Suppressor macrophage (primary cell): ENCODE data around the gene PLEKHA7.

Experiments
- DNase-seq, 4 experiments: peaks; one replicate each; pipeline ENCODE4 v3.0.0-alpha.2; 2020 to 2022

PLEKHA7 gene

DNA sequence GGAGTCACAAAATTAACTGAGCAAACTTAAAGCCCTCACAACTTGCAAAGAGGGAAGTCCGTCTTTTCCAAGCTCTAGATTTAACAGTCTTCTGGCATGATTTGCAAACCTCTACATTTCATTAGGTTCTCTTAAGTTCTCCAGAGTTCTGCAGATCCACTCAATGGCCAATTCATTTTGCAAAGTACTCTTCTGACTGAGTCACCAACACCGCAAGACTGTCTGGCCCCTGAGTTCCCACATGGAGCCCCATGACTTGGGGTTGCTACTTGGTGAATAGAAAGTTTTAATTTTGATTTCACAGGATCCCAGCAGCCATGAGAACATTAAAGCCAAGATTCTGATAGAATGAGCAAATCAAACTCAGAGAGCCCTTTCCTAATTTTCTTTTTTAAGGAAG is 134.5 kb downstream of the PLEKHA7 start:
- peak in 2 of 4 experiments; percentile 11 to 31 for DNase-seq

DNA sequence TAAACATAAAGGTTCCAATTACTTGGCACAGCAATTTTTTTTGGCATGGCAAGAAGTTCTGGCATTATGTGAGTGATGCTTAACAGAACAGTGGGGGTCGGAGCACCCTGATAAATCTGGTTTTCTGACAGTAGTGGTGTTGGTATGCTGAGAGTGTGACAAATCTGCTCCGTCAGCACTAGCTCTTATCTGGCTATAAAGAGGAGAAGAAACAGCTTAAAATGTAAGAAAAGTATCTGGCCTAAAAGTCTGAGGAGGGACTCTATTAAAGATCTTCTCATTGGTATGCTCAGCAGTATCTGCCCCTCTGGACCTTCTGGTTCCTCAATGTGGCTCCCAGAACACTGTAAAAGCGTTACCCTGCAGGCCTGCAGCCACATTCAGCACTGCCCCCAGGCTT is 137.4 kb downstream of the PLEKHA7 start:
- DNase-seq, result no peak

- DNase-seq, result no peak
Measured at GRCh38 chr11:16876053-16876752, 138.0 kb downstream of the PLEKHA7 start.

DNA sequence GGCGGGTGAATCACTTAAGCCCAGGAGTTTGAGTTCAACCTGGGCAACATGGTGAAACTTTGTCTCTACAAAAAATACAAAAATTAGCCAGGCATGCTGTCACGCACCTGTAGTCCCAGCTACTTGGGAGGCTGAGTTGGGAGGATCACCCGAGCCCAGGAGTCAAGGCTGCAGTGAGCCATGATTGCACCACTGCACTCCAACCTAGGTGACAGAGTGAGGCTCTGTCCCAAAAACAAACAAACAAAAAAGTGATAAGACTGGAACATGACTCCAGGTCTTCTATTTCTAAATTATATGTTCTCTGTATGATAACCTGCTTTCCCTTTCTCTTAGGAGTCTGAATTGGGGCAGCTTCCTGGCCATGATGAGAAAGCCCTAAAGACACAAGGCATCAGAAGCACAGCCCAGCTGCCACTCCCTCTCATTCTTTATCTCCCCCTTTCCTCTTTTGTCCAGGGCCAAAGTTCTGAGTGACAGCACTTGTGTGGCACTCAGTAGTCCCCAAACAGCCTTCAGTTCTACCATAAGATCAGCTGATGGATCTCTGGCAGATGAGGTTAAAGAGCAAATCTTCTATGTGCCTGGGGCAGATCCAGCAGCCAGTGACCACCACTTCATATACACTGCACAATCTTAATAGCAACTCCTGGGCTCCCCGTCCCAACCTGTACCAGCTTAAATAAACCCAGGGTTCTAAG is 139.8 kb downstream of the PLEKHA7 start:
- no peak for DNase-seq

- DNase-seq, result no peak
Measured at GRCh38 chr11:16873289-16873688, 140.9 kb downstream of the PLEKHA7 start.

DNA sequence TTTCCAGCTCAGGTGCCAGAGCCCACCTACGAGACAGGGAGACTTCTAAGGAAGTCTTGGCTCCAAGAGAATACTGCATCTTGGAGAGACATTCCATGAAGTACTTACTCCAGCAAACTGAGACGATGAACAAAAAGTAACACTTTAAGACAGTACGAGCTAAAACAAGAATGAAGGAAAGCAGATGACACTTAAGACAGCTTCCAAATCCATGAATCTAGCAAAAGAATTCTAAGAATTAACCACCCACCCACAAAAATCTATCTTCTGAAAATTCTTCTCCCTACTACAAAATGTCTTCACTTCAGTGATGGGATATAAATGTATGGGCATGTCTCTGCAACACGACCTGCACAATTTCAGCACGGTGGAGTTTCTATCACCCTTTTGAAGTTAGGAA is 142.8 kb downstream of the PLEKHA7 start:
- no peak for DNase-seq

GRCh38 chr11:16867097-16867496 is 147.1 kb downstream of the PLEKHA7 start:
- no peak for DNase-seq

- DNase-seq, result peak; percentile 35 to 73 (median 50)
Measured at GRCh38 chr11:16864428-16864827, 149.8 kb downstream of the PLEKHA7 start.

DNA sequence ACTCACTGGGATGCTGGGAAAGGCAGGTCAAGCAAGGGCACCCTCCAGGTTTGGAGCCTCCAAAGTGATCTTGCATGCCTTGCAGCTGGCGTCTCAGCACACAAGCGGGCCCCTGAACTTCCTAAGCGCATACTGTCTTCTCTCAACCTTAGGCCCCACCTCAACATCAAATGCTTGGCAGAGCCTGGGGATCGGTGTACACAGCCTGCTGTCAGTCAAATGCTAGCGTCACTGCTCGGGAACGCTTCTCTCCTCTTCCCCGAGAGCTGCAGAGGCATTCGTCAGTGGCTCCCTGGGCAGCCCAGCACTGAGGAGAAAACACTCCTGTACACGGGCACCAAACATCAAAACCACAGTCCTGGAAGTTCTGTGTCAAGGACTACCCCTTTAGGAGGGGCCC is 150.8 kb downstream of the PLEKHA7 start:
- no peak for DNase-seq

- DNase-seq, result no peak
Measured at GRCh38 chr11:16862726-16863125, 151.5 kb downstream of the PLEKHA7 start.

DNA sequence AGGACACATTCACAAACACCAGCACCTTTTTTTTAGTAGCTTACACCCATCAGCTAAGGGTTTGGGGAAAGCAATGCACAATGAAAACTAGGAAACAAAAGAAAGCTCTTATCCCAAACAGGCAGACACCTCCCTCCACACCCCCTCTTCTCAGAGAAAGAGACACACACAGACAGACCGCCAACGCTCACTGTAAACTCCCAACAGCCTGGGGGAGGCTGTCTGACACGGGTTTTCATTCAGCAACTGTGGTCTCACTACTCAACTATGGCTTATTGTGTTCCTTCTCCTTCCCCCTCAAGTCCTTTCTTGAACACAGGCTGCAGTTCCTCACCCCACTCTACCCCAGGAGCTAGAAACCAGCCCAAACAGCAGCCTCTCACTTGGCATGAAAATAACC is 152.4 kb downstream of the PLEKHA7 start:
- peak in 2 of 4 experiments; percentile 8 to 16 for DNase-seq

GRCh38 chr11:16860617-16861016 is 153.6 kb downstream of the PLEKHA7 start:
- DNase-seq, result peak in 2 of 4 experiments; percentile 22 to 27

DNA sequence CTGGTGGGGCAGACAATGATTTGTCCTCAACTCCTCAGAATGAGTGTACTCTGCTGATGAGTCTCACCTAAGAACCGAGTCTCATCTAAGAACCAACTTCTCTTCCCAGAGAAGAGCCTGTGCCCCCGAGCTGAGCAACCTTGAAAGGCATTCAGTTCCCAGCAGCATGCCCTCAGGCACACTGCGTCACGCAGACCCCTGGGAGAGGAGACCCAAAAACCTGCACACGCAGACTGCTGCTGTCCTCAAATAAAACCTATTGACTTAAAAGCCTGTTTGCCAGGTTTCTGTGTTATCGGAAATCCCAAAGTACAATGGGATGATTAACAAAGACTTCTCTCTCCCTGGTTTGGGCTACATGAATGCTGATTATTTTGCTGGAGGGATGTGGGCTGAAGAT is 154.6 kb downstream of the PLEKHA7 start:
- no peak for DNase-seq

- DNase-seq, result no peak
Measured at GRCh38 chr11:16857186-16857585, 157.0 kb downstream of the PLEKHA7 start.

GRCh38 chr11:16856022-16856471 is 158.2 kb downstream of the PLEKHA7 start:
- no peak for DNase-seq

DNA sequence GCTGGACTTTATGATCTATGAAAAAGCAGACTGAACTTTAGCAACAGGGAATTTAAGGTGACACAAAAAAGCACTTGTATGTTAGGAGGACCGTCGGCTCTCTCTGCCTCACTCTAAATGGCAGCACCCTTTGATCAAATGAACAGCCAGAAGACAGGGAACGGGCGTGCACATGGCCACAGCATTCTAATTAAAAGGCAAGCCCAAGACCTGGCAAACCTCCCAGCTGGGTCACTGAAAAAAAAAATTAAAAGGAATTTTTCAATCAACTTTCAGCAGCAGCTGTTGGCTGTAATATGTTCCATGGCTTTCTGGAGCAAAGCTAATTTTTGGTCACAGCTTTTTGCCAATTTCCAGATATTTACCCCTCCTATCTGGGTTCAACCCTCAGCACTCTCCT is 159.2 kb downstream of the PLEKHA7 start:
- no peak for DNase-seq

DNA sequence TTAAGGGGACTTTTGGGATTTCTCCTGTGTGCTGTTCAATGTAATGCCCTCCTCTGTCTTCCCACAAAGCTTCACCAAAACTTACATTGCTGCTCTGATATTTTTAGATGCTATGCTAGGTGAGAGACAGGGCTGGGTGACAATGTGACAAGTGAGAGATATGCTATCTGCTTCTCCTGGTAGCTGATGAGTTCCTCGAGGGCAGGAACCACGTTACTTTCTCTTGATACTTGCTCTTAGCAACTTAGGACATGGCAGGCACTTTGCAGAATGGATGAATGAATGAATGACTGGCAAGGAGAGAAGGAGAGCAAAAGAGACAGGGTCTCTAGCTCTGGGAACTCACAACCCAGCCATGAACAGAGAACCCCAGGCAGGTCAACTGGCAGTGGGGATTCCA is 160.4 kb downstream of the PLEKHA7 start:
- no peak for DNase-seq

DNA sequence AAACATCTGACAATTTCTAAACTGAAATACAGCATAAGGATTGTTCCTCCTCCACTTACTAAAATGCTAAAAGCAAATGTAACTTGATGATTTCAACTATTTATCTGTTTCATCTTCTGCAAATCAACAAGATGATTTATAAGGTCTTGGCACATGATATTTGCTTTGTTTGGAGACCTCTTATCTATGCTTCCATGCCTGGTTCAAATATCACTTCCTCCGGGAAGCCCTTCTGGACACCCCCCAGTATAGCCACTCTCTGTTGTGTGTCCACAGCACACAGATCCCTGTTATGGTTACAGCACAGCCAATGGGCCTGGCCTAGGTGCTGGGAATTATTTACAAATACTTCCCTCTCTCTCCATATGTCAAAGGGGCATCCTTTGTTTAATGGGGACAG is 160.9 kb downstream of the PLEKHA7 start:
- no peak for DNase-seq

- peak in 2 of 4 experiments; percentile 26 to 33 for DNase-seq
Measured at GRCh38 chr11:16846305-16846704, 167.9 kb downstream of the PLEKHA7 start.

DNA sequence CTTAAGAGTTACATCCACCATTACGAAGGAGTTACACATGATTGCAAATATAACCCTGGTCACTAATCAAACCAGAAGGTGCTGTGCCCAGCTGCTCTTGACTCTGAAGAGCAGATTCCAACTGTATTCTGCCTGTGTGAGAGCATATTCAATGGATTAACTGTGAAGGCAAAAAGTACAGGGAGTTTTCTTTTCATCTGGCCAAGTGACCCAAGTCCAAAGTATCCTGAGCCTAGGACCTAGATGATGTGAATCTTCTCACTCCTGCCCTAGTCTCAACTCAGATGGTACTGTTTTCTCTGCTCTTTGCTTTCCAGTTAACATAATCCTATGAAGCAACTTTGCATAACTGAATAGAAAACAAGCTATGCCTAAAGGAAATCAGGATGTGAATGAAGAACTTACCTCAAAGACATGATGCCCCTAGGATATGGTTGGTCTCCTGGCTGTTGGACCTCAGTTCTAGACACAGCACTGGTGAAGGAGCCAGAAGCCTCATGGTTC is 169.9 kb downstream of the PLEKHA7 start:
- DNase-seq, result no peak

DNA sequence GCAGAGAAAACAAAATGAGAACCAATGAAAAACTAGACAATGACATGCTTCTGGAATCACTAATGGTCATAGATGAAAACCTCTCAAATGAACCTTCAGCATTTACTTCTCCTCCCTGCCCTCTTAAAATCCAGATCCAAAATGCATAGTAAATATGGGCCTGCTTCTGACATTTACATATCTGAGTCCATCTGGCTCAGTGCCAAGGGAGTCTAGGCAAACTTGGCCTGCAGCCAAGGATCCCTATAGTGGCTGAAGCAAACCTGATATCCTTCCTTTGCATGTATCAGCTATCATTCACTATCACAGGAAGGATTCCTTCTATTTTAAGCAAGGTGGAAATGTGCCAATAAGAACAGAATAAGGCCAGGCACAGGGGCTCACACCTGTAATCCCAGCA is 170.9 kb downstream of the PLEKHA7 start:
- DNase-seq, result peak in 1 of 4 experiments; percentile 18

DNA sequence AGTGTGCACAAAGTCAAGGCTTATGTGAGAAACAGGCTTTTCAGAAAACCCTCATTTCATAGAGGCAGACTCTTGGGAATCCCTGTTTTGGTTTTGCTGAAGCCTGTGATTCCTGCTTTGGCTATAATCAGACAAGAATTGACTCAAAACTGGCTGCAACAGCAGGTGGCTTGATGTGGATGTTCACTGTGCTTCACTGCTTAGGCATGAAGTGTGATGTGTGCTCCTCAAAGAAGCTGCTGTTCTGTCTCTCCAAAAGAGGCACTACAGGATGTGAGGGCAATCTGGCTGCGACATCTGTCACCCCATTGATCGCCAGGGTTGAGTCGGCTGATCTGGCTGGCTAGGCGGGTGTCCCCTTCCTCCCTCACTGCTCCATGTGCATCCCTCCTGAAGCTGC is 172.2 kb downstream of the PLEKHA7 start:
- DNase-seq, result no peak

DNA sequence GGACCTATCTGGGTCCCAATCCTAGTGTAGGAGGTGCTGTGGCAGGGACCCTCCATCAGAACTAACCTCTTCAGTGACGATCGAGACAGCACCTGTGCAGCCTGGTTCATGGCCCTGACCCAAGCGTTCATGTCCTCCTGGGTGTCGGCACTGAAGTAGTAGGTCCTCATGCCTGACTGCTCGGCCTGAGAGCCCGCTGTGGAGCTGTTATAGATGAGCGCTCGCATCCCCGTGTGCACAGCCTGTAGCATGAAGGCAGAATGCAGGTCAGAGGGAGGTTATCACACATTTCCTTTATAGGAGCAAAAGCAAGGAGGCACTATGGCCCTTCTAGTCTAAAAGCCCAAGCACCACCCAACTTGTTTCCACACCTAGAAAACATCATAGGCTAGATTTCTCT is 172.7 kb downstream of the PLEKHA7 start:
- DNase-seq, result no peak

DNA sequence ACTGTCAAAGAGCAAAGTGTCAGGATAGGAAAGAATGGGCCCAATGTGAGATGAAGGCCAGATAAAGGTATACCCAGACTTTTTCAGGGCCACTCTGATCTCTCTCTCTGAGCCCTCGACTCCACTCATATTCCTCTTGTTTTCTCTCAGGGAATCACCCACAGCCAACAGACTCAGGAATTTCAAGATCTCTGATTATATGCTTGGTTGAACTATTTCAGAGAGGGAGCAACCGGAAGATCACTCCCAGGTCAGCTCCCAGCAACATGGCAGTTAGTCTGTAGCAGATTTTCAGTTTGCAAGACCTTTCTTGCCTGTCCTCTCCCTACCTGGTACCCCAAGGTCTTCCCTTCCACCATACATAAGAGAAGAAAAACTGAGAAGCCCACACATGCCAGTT is 173.3 kb downstream of the PLEKHA7 start:
- DNase-seq, result no peak
